Prostate gland (tissue), 2 donors: ENCODE measurements around the gene PTPRD.

Experiments
- POLR2A ChIP-seq: fragments of 450-650 bp; IDR thresholded peaks from one replicate; pipeline ENCODE4 v1.6.1; 2016; ENCODE audit warnings: antibody characterized with exemption, mild to moderate bottlenecking
- POLR2AphosphoS5 ChIP-seq: sonication (generic); formaldehyde crosslinking; IDR thresholded peaks from one replicate; pipeline ENCODE4 v1.6.1; 2017; ENCODE audit warnings: antibody characterized with exemption
- TF ChIP-seq, protein P1 (sequence below), 4 experiments: fragments of 200-600 bp in 2 of 4; fragments of 450-650 bp in 2 of 4; sonication (generic) in 2 of 4; IDR thresholded peaks; 1 replicate in 3 of 4; 2 replicates in 1 of 4; pipeline ENCODE4 v1.5.1; 2016 to 2019; ENCODE audit warnings: antibody characterized with exemption in 4 of 4, mild to moderate bottlenecking in 2 of 4, moderate library complexity in 2 of 4

DNA sequence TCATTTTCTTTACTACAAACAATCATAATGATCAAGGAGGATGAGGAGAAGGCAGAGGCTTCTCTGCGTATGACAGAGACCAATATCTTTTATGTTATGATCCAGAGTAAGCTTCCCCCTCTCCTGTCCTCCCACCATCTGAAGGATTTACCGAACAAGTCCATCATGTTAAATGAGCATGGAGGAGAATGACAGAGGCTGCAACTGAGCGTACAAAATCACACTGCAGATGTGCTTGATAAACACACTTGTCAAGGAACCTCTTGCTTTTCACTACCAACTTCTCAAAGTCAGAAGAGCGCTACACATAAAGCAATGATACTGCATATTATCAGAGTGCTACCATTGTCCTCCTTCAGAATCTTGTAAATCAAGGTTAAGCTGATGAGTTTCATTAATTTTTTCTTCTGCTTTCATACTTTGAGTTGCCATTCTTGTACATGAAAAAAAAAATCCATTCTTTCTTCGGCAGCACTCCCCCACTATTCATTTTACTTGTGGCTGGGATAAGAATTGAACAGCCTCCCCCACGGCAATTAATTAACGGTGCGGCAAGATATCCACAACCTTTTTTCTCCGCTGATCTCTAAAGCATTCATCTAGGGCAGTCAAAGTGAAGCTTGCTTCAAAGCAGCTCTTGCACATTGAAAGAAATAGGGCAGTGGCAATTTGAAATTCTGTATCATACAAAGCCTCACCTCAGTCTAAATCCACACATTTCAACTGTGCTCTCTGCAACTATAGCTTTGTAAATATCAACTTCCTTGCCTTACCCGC lies 2139.4 kb downstream of the PTPRD start:
- TF ChIP-seq, protein P1, sequence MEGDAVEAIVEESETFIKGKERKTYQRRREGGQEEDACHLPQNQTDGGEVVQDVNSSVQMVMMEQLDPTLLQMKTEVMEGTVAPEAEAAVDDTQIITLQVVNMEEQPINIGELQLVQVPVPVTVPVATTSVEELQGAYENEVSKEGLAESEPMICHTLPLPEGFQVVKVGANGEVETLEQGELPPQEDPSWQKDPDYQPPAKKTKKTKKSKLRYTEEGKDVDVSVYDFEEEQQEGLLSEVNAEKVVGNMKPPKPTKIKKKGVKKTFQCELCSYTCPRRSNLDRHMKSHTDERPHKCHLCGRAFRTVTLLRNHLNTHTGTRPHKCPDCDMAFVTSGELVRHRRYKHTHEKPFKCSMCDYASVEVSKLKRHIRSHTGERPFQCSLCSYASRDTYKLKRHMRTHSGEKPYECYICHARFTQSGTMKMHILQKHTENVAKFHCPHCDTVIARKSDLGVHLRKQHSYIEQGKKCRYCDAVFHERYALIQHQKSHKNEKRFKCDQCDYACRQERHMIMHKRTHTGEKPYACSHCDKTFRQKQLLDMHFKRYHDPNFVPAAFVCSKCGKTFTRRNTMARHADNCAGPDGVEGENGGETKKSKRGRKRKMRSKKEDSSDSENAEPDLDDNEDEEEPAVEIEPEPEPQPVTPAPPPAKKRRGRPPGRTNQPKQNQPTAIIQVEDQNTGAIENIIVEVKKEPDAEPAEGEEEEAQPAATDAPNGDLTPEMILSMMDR (IDR thresholded peaks at IDR 0.05): no peak
- TF ChIP-seq POLR2A (no peak), POLR2AphosphoS5 (no peak)
